NT2/D1 (cell line): ENCODE measurements around the gene CHST15.

ENCODE experiments used
- DNase-seq: peaks from one replicate; pipeline ENCODE4 v3.0.0-alpha.2; 2011; ENCODE audit warnings: low read depth, low spot score
- H3K27me3 ChIP-seq: 2 replicates; pipeline ENCODE4 v1.6.0; 2011; ENCODE audit warnings: mild to moderate bottlenecking; ENCODE audit not compliant: insufficient read length, insufficient read depth
- H3K36me3 ChIP-seq: 2 replicates; pipeline ENCODE4 v1.6.1; 2011; ENCODE audit warnings: mild to moderate bottlenecking, low read length, mixed read lengths; ENCODE audit not compliant: insufficient read depth, insufficient read length
- H3K4me1 ChIP-seq: 2 replicates; pipeline ENCODE4 v1.5.1; 2011; ENCODE audit not compliant: insufficient read depth, insufficient read length
- H3K4me3 ChIP-seq: 2 replicates; pipeline ENCODE4 v1.5.1; 2011; ENCODE audit warnings: low read depth; ENCODE audit not compliant: insufficient read length
- H3K9ac ChIP-seq: 2 replicates; pipeline ENCODE4 v1.6.0; 2011; ENCODE audit warnings: low read depth; ENCODE audit not compliant: insufficient read length
- H3K9me3 ChIP-seq: 2 replicates; pipeline ENCODE4 v1.5.1; 2011; ENCODE audit warnings: mild to moderate bottlenecking, low read length; ENCODE audit not compliant: insufficient read depth
- SUZ12 ChIP-seq: IDR thresholded peaks from 2 replicates; pipeline ENCODE4 v1.6.1; 2011; ENCODE audit not compliant: insufficient read length, insufficient read depth; ENCODE audit errors: extremely low read depth
- YY1 ChIP-seq: IDR thresholded peaks from 2 replicates; pipeline ENCODE4 v1.6.1; 2011; ENCODE audit not compliant: insufficient read length, insufficient read depth
- ZNF274 ChIP-seq: IDR thresholded peaks from 2 replicates; pipeline ENCODE4 v1.6.1; 2011; ENCODE audit warnings: mild to moderate bottlenecking, low read depth, low read length

CHST15 gene

DNA sequence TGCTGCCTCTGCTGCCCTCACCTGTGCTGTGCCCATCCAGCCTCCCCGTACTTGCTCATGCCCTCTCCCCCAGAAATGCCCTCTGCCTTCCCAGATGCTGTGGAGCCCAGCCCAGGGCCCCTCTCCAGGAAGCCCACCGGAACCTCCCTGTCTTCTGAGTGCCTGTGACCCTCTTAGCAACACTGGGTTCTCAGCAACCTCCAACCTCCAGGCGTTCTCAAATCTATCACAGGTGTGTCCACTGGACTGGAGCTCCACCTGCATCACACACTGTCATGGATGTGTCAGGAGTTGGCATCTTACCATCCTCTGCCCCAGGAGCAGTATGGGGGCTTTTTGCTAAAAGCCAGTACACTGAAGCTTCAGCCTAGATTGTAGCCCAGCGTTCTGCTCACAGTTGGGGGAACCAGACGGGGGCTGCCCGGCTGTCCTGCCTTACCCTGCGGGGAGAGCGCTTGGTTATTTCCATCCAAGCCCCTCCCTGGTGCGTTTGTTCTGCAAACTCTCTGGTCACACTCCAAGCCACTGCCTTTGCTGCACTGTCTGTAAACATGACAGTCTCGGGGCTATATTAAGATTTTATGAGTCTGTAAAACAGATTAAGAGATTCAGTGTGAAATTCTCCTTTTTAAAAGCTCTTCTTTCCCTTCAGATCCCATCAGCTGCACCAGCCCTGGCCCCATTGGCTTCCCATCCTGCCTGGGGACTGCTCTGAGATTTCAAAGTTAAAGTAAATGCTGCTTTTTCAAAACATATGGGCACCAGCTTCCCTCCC lies 130.5 kb downstream of the CHST15 start:
- Histone ChIP-seq H3K4me1 (no peaks in the 10 kb centered on the region), H3K9me3 (0 out of 2 replicates have a peak, but pooled peaks cover 4% of the 10 kb centered on the region), H3K27me3 (no peaks in the 10 kb centered on the region), H3K4me3 (no peak overlapping the region), H3K9ac (no peak overlapping the region), H3K36me3 (no peaks in the 10 kb centered on the region)
- no peak for DNase-seq
- TF ChIP-seq SUZ12, result no peak
- no peak for TF ChIP-seq ZNF274
- no peak for TF ChIP-seq YY1

DNA sequence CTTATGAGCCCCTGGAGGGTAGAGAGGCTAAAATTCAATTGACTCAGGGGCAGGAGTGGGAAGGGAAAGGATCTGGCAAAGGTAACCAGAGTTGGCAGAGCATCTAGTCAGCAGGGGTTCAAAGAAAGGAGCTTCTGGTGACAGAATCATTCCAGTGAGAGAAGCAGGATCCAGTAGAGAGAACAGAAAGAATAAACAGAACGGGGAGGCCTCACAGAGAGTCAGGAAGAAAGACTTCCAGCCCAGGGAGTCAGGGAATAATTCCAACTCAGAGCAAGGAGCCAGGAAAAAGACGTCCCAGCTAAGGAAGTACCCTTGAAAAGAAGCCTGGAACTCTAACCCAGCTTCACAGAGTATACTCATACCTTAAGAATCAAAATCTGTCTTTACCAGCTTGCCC lies 135.2 kb downstream of the CHST15 start:
- no peak for DNase-seq
- H3K27me3 ChIP-seq, result no peaks in the 10 kb centered on the region
- H3K36me3 ChIP-seq, result no peaks in the 10 kb centered on the region
- TF ChIP-seq SUZ12 (no peak), ZNF274 (no peak), YY1 (no peak)
- no peak overlapping the region for H3K4me3 ChIP-seq
- H3K9me3 ChIP-seq, result peaks cover 4% of the 10 kb centered on the region; the same call in 1 of the 2 replicates
- H3K9ac ChIP-seq, result no peak overlapping the region
- H3K4me1 ChIP-seq, result no peaks in the 10 kb centered on the region
